T-helper 17 cell (primary cell): ENCODE results near the gene ZNF222. TPM values are rescaled to one million over a fixed set of nuclear protein-coding genes. Genes with fewer than 3 reads are reported as not detected.
A peak's percentile ranks its signal among the peaks of the same experiment; 100 is the strongest.

Source experiments
- ATAC-seq: fragments of 150-1000 bp; cut with Tn5 transposase; 2 replicates; pipeline ENCODE4 v1.10.0; 2021; ENCODE audit warnings: mild to moderate bottlenecking, moderate library complexity
- DNase-seq, 3 donors: peaks; one replicate each; pipeline versions ENCODE4 v3.0.0 to v3.0.0-alpha.2; 2020 to 2021
- H3K9me3 ChIP-seq: one replicate; pipeline ENCODE4 v1.7.0; 2013; ENCODE audit warnings: low read length, mild to moderate bottlenecking; ENCODE audit not compliant: control insufficient read depth, poor library complexity, severe bottlenecking
- H3K27ac Mint-ChIP-seq: one replicate; pipeline ENCODE4 v1.8.0; 2022; ENCODE audit warnings: mild to moderate bottlenecking, moderate library complexity, mixed read lengths
- H3K27me3 Mint-ChIP-seq: one replicate; pipeline ENCODE4 v1.8.0; 2022; ENCODE audit warnings: mixed read lengths
- H3K36me3 Mint-ChIP-seq: one replicate; pipeline ENCODE4 v1.8.0; 2022; ENCODE audit warnings: low read depth, mixed read lengths
- H3K4me1 Mint-ChIP-seq: one replicate; pipeline ENCODE4 v1.8.0; 2022; ENCODE audit warnings: mild to moderate bottlenecking, mixed read lengths
- H3K4me3 Mint-ChIP-seq: one replicate; pipeline ENCODE4 v1.8.0; 2022; ENCODE audit warnings: mild to moderate bottlenecking, moderate library complexity, mixed read lengths
- total RNA-seq, 4 donors: library from RNA in 2 of 4; stranded (reverse) in 2 of 4; gene quantifications; one replicate each; pipeline ENCODE4 v1.2.3 and lab custom pipeline; 2022 to 2026

Gene ZNF222
- total RNA-seq = 1 to 10 TPM; 3.0 to 4.0 TPM
- total RNA-seq (lab: John Stamatoyannopoulos, UW) = 2.6 to 11.7 reads per million in 2 donors

DNA sequence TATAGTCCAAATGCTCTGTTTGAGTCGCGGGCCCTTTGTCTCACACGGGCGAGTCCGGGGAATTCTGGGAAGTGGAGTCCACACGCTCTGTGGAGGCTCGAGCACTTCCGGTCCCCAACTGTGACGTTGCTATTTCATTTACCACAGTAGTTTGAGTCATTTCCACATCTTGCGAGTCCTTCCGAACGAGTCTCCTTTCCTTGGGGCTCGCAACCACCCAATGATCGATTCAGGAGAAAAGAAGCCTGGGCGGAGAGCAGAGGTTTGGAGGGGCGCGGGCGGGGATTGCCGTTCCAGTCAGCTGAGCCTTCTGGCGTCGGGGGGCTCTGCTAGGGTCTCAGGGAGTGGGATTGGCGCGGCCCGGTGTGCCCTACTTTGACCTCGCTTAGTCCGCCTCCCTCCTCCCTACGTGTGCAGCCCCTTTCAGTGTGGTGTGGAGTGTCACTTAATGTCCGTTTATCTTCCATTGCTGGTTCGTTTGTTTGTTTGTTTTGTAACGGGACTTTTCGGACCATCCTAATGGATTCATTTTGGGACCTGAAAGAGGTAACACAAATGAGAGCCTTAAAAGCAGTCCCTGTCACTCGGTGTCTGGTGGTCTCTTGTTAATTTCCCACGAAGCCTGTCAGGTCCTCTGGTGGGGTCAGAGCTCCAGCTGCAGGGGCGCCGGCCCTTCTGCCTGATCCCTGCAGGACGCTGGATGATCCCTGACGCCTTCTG is at the start of gene ZNF222:
TSS of gene ZNF222 (plus strand) at position 163 of the 720 bp plus-strand sequence. CDS start at position 221, 58 bp downstream.
- DNase-seq = peak; percentile 39 to 49 (median 41)
- Mint-ChIP-seq H3K27me3 (no peaks in the 10 kb centered on the region), H3K4me1 (peaks cover 8% of the 10 kb centered on the region), H3K27ac (peak within 1 kb of the TSS; percentile 16), H3K4me3 (peak within 1 kb of the TSS; percentile 95), H3K36me3 (peaks cover 10% of the 10 kb centered on the region)
- ATAC-seq = peak; percentile 100
- H3K9me3 ChIP-seq = peaks cover 22% of the 10 kb centered on the region

DNA sequence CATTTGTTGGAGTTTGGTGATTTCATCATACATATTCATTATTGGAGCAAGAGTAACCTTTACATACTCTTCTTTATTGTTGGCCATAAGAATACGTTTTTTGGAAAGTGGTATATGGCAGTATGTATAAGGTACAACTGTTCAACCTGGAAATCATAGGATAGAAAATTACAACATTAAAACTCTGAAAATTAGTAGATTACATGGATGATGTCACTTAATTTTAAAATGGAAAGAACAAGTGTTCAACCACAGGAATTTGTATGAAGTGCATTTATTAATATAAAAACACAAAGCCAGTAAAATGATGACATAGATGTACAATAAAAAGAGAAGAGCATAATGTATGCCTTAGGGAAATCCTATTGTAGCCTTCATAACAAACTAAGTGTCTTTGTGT is 48.4 kb upstream of the ZNF222 start:
- no peak overlapping the region for H3K4me3 Mint-ChIP-seq
- no peak overlapping the region for H3K27ac Mint-ChIP-seq
- no peaks in the 10 kb centered on the region for H3K9me3 ChIP-seq
- H3K27me3 Mint-ChIP-seq = no peaks in the 10 kb centered on the region
- DNase-seq = no peak
- no peak for ATAC-seq
- H3K36me3 Mint-ChIP-seq = peaks cover 5% of the 10 kb centered on the region
- H3K4me1 Mint-ChIP-seq = no peaks in the 10 kb centered on the region

DNA sequence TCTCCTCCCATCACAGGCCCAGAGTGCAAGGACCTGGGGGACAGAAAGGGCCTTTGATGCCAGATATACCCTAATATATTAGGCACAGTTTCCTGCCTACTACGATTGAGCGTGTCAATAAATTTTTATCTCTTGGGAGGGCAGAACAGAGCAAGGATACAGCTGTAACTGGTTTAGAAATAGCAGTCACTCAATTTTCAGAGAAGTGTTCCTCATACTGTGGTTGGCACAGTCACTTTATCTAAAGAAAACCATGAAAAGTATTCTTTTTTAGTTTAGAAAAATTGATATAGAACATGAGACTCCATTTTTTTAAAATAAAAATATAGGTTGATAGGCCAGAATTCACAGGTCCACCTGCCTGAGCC is 41.7 kb upstream of the ZNF222 start:
- no peaks in the 10 kb centered on the region for H3K9me3 ChIP-seq
- Mint-ChIP-seq H3K27me3 (no peaks in the 10 kb centered on the region), H3K27ac (peak overlapping the region; percentile 65)

DNA sequence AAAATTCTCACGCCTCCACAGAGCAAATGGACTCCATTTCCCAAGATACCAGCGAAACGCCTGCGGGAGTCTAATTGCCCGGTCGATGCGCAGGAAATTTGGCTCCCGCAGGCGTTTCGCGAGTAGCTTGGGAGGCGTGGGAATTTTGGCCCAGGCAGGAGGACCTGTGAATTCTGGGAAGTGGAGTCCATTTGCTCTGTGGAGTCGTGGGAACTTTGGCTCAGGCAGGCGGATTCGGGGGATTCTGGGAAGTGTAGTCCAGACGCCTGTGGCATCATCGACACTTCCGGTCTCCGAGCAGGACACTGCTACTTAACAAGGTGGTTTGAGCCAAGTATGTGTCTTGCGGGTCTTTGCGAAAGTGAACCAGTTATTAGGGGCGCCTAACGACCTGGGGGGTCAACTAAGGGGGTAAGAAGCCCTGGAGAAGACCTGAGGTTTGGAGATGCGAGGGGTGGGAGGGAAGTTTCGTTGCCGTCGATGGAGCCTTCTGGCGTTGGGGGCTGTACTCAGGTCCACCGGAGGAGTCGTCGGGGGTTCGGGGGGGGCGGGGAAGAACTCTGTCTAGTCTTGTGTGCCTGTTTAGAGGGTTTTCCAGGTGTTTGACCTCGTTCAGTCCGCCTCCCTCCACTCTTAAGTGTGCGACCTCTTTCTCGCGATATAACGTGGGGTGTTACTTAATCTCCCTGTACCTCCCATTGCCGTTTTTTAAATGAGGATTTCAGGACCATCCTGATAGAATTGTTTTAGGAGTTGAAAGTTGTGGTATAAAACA is 41.1 kb upstream of the ZNF222 start, which contains the start of gene ZNF155:
TSS of gene ZNF155 (plus strand) at position 277 of the 775 bp plus-strand sequence. CDS start 4,356 bp downstream, outside the sequence.
- peak within 1 kb of the TSS; percentile 65 for H3K27ac Mint-ChIP-seq
- H3K4me3 Mint-ChIP-seq = peak within 1 kb of the TSS; percentile 94
- no peaks in the 10 kb centered on the region for H3K27me3 Mint-ChIP-seq
- H3K9me3 ChIP-seq = no peaks in the 10 kb centered on the region
- peaks cover 3% of the 10 kb centered on the region for H3K36me3 Mint-ChIP-seq
- DNase-seq (peak; percentile 25 to 52 (median 43)), ATAC-seq (peak; percentile 96)
- H3K4me1 Mint-ChIP-seq = peaks cover 2% of the 10 kb centered on the region

More for the DNA sequence above, 41.7 kb upstream of the ZNF222 start:
- peaks cover 1% of the 10 kb centered on the region for H3K36me3 Mint-ChIP-seq
- DNase-seq (no peak), ATAC-seq (no peak)
- peaks cover 2% of the 10 kb centered on the region for H3K4me1 Mint-ChIP-seq
- peak overlapping the region; percentile 66 for H3K4me3 Mint-ChIP-seq

DNA sequence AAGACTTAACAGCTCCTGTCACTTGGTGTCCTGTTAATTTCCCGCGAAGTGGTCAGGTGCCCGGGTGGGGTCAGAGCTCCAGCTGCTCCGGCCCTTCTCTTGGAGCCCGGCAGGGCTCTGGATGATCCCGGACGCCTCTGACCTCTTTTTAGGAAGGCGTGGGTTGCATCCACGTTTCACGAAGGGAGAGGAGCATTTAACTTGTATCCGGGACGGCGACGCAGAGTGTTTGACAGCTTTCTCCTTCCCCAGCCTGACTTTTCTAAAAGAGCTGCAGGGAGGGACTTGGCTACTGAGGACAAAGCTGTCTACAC is 40.5 kb upstream of the ZNF222 start:
- ATAC-seq = no peak
- Mint-ChIP-seq H3K4me3 (peak overlapping the region; percentile 94), H3K27me3 (no peaks in the 10 kb centered on the region), H3K4me1 (peaks cover 2% of the 10 kb centered on the region), H3K27ac (peak overlapping the region; percentile 65), H3K36me3 (peaks cover 3% of the 10 kb centered on the region)
- H3K9me3 ChIP-seq = no peaks in the 10 kb centered on the region
- DNase-seq = no peak

DNA sequence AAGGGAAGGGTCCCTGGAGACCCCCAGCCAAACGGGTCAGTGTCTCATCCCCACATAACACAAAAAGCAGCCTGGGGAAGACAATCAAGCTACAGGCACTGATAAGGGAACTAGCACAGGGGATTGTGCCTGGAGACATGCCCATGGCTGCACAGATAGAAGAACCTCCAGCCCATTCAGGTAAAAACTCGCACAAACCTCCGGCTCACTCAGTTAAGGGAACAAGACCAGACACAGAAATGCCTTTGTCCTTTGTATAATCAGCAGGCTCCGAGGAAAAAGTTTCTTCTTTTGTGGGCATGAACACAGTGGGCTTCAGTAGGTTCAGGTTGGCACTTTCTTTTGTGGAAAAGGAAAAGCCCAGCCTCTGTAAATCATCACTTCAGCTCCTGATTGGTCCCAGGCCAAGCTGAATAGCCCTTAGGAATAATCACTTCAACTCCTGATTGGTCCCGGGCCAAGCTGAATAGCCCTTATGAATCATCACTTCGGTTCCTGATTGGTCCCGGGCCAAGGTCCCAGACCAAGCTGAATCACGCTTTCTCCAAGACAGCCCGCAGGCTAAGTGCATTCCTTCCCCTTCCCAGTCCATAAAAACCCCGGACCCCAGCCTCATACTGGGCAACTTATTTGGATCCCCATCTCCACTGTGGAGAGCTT is 27.4 kb upstream of the ZNF222 start:
- H3K27ac Mint-ChIP-seq = no peak overlapping the region
- peaks cover 6% of the 10 kb centered on the region for H3K4me1 Mint-ChIP-seq
- DNase-seq = no peak
- H3K36me3 Mint-ChIP-seq = peaks cover 5% of the 10 kb centered on the region
- ATAC-seq = no peak
- H3K27me3 Mint-ChIP-seq = no peaks in the 10 kb centered on the region
- H3K9me3 ChIP-seq = peaks cover 9% of the 10 kb centered on the region
- H3K4me3 Mint-ChIP-seq = no peak overlapping the region

DNA sequence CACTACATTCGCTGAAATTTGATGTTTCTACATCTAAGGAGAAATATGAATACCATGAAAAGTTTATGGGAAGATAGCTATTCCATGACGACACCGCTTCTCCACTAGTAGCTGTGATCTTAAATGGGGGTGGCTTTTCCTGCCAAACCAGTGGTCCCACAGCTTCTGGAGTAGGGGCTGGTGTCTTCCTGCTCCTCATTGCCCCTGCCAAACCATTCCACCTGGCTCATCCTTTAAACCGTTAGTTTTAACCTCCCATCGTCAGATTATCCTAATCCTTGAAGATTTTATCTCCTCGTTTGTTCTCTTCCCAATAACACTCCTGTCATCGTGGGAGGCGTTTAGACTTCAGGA is 23.0 kb upstream of the ZNF222 start:
- peak overlapping the region; percentile 93 for H3K27ac Mint-ChIP-seq
- ATAC-seq = no peak
- peak overlapping the region; percentile 94 for H3K4me3 Mint-ChIP-seq
- H3K4me1 Mint-ChIP-seq = peaks cover 10% of the 10 kb centered on the region
- no peaks in the 10 kb centered on the region for H3K27me3 Mint-ChIP-seq
- H3K36me3 Mint-ChIP-seq = peaks cover 2% of the 10 kb centered on the region
- H3K9me3 ChIP-seq = no peaks in the 10 kb centered on the region
- DNase-seq = no peak

DNA sequence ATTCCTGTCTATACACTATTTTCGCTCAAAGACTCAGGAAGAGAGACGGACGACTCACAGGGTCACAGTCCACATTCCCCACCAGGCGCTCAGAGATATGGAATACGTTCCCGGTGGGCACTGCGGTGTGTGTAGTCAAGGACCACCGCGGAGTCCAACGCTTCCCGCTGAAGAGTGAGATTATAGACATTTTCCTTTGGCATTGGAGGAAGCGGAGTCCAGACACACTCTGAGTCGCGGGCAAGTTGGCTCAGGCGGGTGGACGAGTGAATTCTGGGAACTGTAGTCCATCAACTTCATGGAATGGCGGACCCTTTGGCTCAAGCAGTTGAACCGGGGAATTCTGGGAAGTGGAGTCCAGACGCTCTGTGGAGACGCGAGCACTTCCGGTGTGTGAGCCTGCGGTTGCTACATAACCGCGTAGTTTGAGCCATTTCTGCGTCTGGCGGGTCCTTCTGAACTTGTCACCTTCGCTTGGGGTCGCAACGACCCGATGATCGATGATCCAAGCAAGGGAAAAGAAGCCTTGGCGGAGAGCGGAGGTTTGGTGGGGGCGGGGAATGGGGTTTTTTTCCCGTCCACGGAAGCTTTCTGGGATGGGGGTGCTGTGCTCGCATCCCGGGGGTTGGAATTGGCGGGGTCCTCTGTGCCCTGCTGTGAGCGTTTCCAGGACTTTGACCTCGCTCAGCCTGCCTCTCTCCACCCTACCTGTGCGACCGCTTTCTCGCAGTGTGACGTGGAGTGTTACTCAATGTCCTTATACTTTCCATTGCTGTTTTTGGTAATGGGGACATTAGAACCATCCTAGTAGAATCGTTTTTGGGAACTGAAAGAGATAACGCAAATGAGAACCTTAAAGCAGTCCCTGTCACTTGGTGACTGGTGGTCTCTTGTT is 22.4 kb upstream of the ZNF222 start, which contains the start of gene ZNF230:
TSS of gene ZNF230 (plus strand) at position 392 of the 895 bp plus-strand sequence. CDS start 4,122 bp downstream, outside the sequence.
- ATAC-seq = peak; percentile 99
- H3K4me3 Mint-ChIP-seq = peak within 1 kb of the TSS; percentile 94
- H3K9me3 ChIP-seq = no peaks in the 10 kb centered on the region
- peak; percentile 55 to 70 (median 60) for DNase-seq
- peaks cover 5% of the 10 kb centered on the region for H3K36me3 Mint-ChIP-seq
- H3K27ac Mint-ChIP-seq = peak within 1 kb of the TSS; percentile 93
- H3K27me3 Mint-ChIP-seq = no peaks in the 10 kb centered on the region
- H3K4me1 Mint-ChIP-seq = peaks cover 10% of the 10 kb centered on the region

DNA sequence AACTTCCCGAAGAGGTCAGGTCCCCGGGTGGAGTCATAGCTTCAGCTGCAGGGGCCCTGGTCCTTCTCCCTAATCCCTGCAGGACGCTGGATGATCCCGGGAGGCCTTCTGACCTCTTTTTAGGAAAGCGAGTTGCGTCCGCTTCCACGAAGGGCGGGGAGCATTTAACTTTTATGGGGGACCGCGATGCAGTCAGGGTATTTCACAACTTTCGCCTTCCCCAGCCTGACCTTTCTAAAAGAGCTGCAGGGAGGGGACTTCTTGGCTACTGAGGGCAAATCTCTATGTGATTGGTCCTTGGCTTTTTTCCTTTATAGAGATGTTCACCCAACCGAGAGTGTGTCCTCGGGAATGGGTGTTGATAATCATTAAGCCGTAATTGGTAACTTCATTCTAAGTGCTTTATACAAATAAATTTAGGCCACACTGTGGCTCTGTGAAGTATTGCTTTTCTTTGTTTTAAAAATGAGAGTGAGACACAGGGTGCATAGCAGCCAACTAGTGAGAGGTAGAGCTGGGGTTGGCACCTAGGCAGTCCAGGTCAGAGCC is 21.6 kb upstream of the ZNF222 start:
- no peak for ATAC-seq
- Mint-ChIP-seq H3K27ac (peak overlapping the region; percentile 93), H3K36me3 (peaks cover 7% of the 10 kb centered on the region), H3K4me1 (peaks cover 10% of the 10 kb centered on the region), H3K4me3 (peak overlapping the region; percentile 94), H3K27me3 (no peaks in the 10 kb centered on the region)
- no peak for DNase-seq
- no peaks in the 10 kb centered on the region for H3K9me3 ChIP-seq

DNA sequence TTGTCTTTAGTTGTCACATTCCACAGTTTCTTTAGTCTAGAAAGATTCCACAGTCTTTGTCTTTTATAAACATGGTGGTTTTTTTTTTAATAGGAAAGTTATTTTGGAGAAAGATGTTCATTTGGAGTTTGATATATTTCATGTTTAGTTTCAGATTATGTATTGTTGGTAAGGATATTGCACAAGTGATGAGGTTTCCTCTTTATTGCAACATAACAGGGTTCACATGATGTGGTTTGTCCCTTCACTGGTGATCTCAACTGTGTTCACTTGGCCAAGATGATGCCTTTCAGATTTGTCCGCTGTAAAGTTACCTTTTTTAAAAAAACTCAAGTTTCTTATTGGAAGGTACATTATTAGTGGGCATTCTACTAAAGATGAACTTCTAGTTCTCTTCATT is 19.2 kb upstream of the ZNF222 start:
- peaks cover 18% of the 10 kb centered on the region for H3K36me3 Mint-ChIP-seq
- H3K9me3 ChIP-seq = peaks cover 14% of the 10 kb centered on the region
- ATAC-seq (no peak), DNase-seq (no peak)
- H3K4me1 Mint-ChIP-seq = peaks cover 10% of the 10 kb centered on the region
- no peaks in the 10 kb centered on the region for H3K27me3 Mint-ChIP-seq
- H3K27ac Mint-ChIP-seq = no peak overlapping the region
- no peak overlapping the region for H3K4me3 Mint-ChIP-seq

DNA sequence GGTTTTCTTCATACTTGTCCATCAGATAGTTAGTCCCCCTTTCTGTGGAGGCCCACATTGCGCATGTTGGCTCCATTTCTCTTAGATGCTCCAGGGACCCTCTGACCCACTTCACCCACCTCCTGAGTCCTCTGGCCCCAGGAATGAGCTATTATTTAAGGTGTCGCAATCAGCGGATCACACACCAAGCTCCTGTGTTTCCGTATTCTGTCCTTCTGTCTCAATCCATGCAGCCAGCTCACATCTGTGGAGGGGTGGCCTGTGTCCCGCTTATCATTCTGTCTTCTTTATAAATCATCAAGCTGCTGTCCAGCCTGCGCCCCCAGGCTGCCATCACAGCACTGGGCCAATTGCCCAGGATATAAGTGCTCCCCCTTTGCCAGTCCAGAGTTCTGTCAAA is 17.7 kb upstream of the ZNF222 start:
- peaks cover 18% of the 10 kb centered on the region for H3K36me3 Mint-ChIP-seq

DNA sequence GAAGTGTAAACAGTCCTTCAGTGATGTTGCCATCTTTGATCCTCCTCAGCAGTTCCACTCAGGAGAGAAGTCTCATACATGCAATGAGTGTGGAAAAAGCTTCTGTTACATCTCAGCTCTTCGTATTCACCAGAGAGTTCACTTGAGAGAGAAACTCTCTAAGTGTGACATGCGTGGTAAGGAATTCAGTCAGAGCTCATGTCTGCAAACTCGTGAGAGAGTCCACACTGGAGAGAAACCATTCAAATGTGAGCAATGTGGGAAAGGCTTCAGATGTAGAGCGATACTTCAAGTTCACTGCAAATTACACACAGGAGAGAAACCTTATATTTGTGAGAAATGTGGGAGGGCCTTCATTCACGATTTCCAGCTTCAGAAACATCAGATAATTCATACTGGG is 14.7 kb upstream of the ZNF222 start:
- H3K27ac Mint-ChIP-seq = no peak overlapping the region
- H3K9me3 ChIP-seq = peaks cover 16% of the 10 kb centered on the region
- no peaks in the 10 kb centered on the region for H3K27me3 Mint-ChIP-seq
- no peak overlapping the region for H3K4me3 Mint-ChIP-seq
- DNase-seq = no peak
- H3K4me1 Mint-ChIP-seq = no peaks in the 10 kb centered on the region
- peaks cover 18% of the 10 kb centered on the region for H3K36me3 Mint-ChIP-seq
- ATAC-seq = no peak

More for the DNA sequence above, 17.7 kb upstream of the ZNF222 start:
- no peak for ATAC-seq
- no peak overlapping the region for H3K4me3 Mint-ChIP-seq
- no peak overlapping the region for H3K27ac Mint-ChIP-seq
- H3K27me3 Mint-ChIP-seq = no peaks in the 10 kb centered on the region
- DNase-seq = no peak
- peaks cover 5% of the 10 kb centered on the region for H3K4me1 Mint-ChIP-seq
- peaks cover 16% of the 10 kb centered on the region for H3K9me3 ChIP-seq
